Panc1 (cell line): Measurements from ENCODE around the gene CDC37. TPM values are rescaled to one million over a fixed set of nuclear protein-coding genes. Genes with fewer than 3 reads are reported as not detected.

Experiments used
- ATAC-seq: fragments of 200-7000 bp; cut with Tn5 transposase; 2 replicates; pipeline ENCODE4 v1.9.1; 2020; ENCODE audit warnings: mild to moderate bottlenecking, moderate library complexity
- BruUV-seq: library from RNA; stranded (reverse); fragments of 400-500 nt; replicated peaks from 2 replicates; lab custom pipeline; 2021; lab: Mats Ljungman, UMichigan
- CTCF ChIA-PET: fragments of 300-600 bp; sonication (Branson Sonifier 250); formaldehyde crosslinking; loops from one replicate; lab custom pipeline; 2022; ENCODE audit warnings: antibody characterized with exemption; lab: Charles Lee
- POLR2A ChIA-PET: fragments of 300-600 bp; sonication (Branson Sonifier 250); formaldehyde crosslinking; loops from one replicate; lab custom pipeline; 2022; ENCODE audit warnings: antibody characterized with exemption; lab: Charles Lee
- DNase-seq: peaks from one replicate; pipeline ENCODE4 v3.0.0-alpha.2; 2010; ENCODE audit warnings: low read depth, low spot score
- H3K27ac ChIP-seq: 2 replicates; pipeline ENCODE4 v1.5.1; 2011; ENCODE audit warnings: mild to moderate bottlenecking, low read length, inconsistent platforms
- H3K27me3 ChIP-seq: fragments of 200-500 bp; sonication (Bioruptor generic); 2 replicates; pipeline ENCODE4 v1.6.0; 2014; ENCODE audit warnings: low read length, inconsistent platforms; ENCODE audit not compliant: control insufficient read depth, insufficient read depth
- H3K36me3 ChIP-seq: fragments of 200-500 bp; sonication (Bioruptor generic); 2 replicates; pipeline ENCODE4 v1.5.1; 2014; ENCODE audit warnings: inconsistent platforms, mild to moderate bottlenecking, low read length, moderate library complexity; ENCODE audit not compliant: control insufficient read depth, insufficient read depth
- H3K4me1 ChIP-seq: 2 replicates; pipeline ENCODE4 v1.5.1; 2011; ENCODE audit warnings: inconsistent platforms, mild to moderate bottlenecking, low read length, moderate library complexity; ENCODE audit not compliant: control insufficient read depth, insufficient read depth
- H3K4me3 ChIP-seq, 2 experiments: 2 replicates each; pipeline ENCODE4 v1.5.1; 2011 to 2012; ENCODE audit warnings: low read depth in 2 of 2, low read length in 2 of 2, mild to moderate bottlenecking in 2 of 2, inconsistent platforms in 1 of 2, moderate library complexity in 1 of 2
- H3K9me3 ChIP-seq: fragments of 200-500 bp; sonication (Bioruptor generic); 2 replicates; pipeline ENCODE4 v1.5.1; 2014; ENCODE audit warnings: low read depth, mild to moderate bottlenecking, inconsistent platforms, low read length, moderate library complexity; ENCODE audit not compliant: control insufficient read depth, insufficient read depth
- POLR2AphosphoS5 ChIP-seq: IDR thresholded peaks from 2 replicates; pipeline ENCODE4 v1.6.1; 2012; ENCODE audit warnings: mild to moderate bottlenecking, low read depth, low read length, moderate library complexity
- SIN3A ChIP-seq: IDR thresholded peaks from 2 replicates; pipeline ENCODE4 v1.6.1; 2012; ENCODE audit warnings: low read depth, mild to moderate bottlenecking, low read length, moderate library complexity, borderline replicate concordance; ENCODE audit not compliant: insufficient read depth
- TCF7L2 ChIP-seq: IDR thresholded peaks from 2 replicates; pipeline ENCODE4 v1.6.1; 2011; ENCODE audit warnings: mild to moderate bottlenecking, low read depth, low read length, inconsistent platforms
- in situ Hi-C: cut with HindIII; loops from 2 replicates; pipeline ENCODE4 v1.10.0; 2016; ENCODE audit warnings: low sequenced_read_pairs, low pct_unique_long_range_greater_than_20kb
- intact Hi-C: fragments of 100-400 bp; cut with micrococcal nuclease; formaldehyde crosslinking; loops from one replicate; pipeline ENCODE4 v1.10.0; 2022; ENCODE audit not compliant: unreplicated experiment
- total RNA-seq: library from RNA; stranded (reverse); gene quantifications from one replicate; pipeline ENCODE4 v1.2.1, GENCODE V29; 2021; ENCODE audit not compliant: unreplicated experiment
- TF ChIP-seq, protein P1 (sequence below), 2 experiments: IDR thresholded peaks; 2 replicates each; pipeline ENCODE4 v1.6.1; 2011 to 2012; ENCODE audit warnings: low read depth in 2 of 2, control low read depth in 1 of 2, low read length in 1 of 2, mild to moderate bottlenecking in 1 of 2, moderate library complexity in 1 of 2; ENCODE audit not compliant: insufficient read depth in 1 of 2
- TF ChIP-seq, protein P2 (sequence below): fragments of 450-650 bp; IDR thresholded peaks from 2 replicates; pipeline ENCODE4 v1.5.1; 2017; ENCODE audit warnings: mild to moderate bottlenecking

The CDC37 gene
- total RNA-seq, 1 experiment from 2014 or later = 162 TPM

DNA sequence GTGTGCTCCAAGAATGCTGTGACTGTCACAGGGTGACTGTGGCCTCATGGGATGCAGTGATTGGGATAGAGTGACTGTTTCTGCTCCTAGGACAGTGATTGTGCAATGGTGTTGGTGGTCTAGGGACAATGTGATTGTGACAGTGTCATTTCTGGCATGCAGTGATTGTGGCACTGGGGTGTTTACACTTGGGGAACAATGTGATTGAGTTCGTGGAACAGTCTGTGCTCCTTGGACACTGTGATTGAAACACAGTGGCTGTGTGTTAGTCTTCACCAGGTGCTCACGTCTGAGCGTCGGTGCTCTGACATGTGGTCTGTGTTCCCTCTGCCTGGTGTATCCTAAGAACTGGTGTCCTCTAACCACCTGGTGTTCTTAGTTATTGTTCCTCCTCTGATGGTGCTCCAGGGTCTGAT lies 18.7 kb upstream of the CDC37 start:
- no peak for TF ChIP-seq POLR2AphosphoS5
- no peak for TF ChIP-seq TCF7L2
- TF ChIP-seq, protein P1, sequence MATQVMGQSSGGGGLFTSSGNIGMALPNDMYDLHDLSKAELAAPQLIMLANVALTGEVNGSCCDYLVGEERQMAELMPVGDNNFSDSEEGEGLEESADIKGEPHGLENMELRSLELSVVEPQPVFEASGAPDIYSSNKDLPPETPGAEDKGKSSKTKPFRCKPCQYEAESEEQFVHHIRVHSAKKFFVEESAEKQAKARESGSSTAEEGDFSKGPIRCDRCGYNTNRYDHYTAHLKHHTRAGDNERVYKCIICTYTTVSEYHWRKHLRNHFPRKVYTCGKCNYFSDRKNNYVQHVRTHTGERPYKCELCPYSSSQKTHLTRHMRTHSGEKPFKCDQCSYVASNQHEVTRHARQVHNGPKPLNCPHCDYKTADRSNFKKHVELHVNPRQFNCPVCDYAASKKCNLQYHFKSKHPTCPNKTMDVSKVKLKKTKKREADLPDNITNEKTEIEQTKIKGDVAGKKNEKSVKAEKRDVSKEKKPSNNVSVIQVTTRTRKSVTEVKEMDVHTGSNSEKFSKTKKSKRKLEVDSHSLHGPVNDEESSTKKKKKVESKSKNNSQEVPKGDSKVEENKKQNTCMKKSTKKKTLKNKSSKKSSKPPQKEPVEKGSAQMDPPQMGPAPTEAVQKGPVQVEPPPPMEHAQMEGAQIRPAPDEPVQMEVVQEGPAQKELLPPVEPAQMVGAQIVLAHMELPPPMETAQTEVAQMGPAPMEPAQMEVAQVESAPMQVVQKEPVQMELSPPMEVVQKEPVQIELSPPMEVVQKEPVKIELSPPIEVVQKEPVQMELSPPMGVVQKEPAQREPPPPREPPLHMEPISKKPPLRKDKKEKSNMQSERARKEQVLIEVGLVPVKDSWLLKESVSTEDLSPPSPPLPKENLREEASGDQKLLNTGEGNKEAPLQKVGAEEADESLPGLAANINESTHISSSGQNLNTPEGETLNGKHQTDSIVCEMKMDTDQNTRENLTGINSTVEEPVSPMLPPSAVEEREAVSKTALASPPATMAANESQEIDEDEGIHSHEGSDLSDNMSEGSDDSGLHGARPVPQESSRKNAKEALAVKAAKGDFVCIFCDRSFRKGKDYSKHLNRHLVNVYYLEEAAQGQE (IDR thresholded peaks at IDR 0.05; ENCODE audit: insufficient read depth in 1 of 2, low read depth in 2 of 2, low read length in 1 of 2) = no peak
- TF ChIP-seq, protein P2, sequence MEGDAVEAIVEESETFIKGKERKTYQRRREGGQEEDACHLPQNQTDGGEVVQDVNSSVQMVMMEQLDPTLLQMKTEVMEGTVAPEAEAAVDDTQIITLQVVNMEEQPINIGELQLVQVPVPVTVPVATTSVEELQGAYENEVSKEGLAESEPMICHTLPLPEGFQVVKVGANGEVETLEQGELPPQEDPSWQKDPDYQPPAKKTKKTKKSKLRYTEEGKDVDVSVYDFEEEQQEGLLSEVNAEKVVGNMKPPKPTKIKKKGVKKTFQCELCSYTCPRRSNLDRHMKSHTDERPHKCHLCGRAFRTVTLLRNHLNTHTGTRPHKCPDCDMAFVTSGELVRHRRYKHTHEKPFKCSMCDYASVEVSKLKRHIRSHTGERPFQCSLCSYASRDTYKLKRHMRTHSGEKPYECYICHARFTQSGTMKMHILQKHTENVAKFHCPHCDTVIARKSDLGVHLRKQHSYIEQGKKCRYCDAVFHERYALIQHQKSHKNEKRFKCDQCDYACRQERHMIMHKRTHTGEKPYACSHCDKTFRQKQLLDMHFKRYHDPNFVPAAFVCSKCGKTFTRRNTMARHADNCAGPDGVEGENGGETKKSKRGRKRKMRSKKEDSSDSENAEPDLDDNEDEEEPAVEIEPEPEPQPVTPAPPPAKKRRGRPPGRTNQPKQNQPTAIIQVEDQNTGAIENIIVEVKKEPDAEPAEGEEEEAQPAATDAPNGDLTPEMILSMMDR = no peak
- no peak for TF ChIP-seq SIN3A
- H3K27ac ChIP-seq = no peak overlapping the region
- in situ Hi-C loops = no loop called here
- no peaks in the 10 kb centered on the region for H3K27me3 ChIP-seq
- BruUV-seq = no TSS peak
- peaks cover 14% of the 10 kb centered on the region for H3K4me1 ChIP-seq
- ChIA-PET POLR2A (no interaction called here), CTCF (no interaction called here)
- intact Hi-C loops = no loop called here
- no peak for DNase-seq
- no peaks in the 10 kb centered on the region; the same call in 1 of the 2 replicates for H3K36me3 ChIP-seq
- no peaks in the 10 kb centered on the region for H3K9me3 ChIP-seq
- H3K4me3 ChIP-seq = peak overlapping the region; percentile 51 to 72
- no peak for ATAC-seq

DNA sequence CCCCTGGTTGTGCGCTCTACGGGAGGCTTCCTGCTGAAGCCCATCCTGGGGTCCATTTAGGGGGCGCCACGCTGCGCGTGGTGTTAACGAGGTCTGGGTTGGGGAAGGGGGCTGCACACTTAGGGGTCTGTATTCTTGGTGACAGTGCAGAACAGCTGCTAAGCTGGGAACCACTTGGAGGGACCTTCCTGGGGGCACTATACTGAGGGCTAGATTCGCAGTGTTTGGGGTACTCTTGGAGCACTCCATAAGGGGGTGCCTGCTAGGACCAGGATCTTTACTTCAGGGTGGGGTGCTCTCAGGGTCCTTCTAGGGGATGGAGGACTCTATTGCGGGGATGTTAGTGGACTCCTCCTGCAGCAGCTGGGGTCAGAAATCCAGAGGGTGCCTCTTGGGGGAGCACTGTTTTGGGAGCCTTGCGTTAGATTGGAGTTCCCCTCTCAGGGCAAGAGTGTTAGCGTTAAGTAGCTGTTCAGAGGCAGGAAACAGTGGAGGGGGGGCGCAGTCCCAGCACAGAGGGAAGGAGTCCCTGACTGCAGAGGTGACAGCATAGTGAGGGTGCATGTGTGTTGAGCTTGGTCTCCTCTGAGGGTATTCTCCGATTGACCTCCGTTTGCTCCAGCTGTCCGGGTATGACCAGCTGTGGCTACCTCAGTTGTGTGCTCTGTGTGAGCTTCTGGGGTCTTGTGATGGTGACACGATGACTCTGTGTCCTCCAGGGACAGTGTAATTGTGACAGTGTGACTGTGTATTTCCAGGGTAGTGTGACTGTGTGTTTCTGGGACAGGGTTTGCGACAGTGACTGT lies 18.1 kb upstream of the CDC37 start:
- H3K36me3 ChIP-seq = no peaks in the 10 kb centered on the region; the same call in 1 of the 2 replicates
- H3K4me3 ChIP-seq = peak overlapping the region; percentile 51 to 72
- BruUV-seq = no TSS peak
- ChIA-PET POLR2A (no interaction called here), CTCF (interaction anchor here (0.6 kb wide), 1 partner anchor 296 kb away, joined by 3 read pairs; the partner anchor contains the start of gene DNM2)
- peaks cover 14% of the 10 kb centered on the region for H3K4me1 ChIP-seq
- intact Hi-C loops (no loop called here), in situ Hi-C loops (no loop called here)
- no peak for TF ChIP-seq SIN3A
- TF ChIP-seq, protein P2 = peak; percentile 48
- H3K27ac ChIP-seq = 0 out of 2 replicates have a peak overlapping the region, but pooled peaks have one; percentile 29
- H3K27me3 ChIP-seq = no peaks in the 10 kb centered on the region
- no peak for ATAC-seq
- no peaks in the 10 kb centered on the region for H3K9me3 ChIP-seq
- DNase-seq = no peak
